OCI-LY7 (cell line): ENCODE results near the gene NCS1. TPM values are rescaled to one million over a fixed set of nuclear protein-coding genes. Genes with fewer than 3 reads are reported as not detected.

Source experiments
- BruUV-seq: library from RNA; stranded (reverse); fragments of 400-500 nt; replicated peaks from 2 replicates; lab custom pipeline; 2021; lab: Mats Ljungman, UMichigan
- CTCF ChIA-PET: fragments of 300-600 bp; sonication (Branson Sonifier 250); formaldehyde crosslinking; loops from one replicate; lab custom pipeline; 2022; ENCODE audit warnings: antibody characterized with exemption; ENCODE audit not compliant: unreplicated experiment; lab: Charles Lee
- POLR2A ChIA-PET: fragments of 300-600 bp; sonication (Branson Sonifier 250); formaldehyde crosslinking; loops from one replicate; lab custom pipeline; 2022; ENCODE audit warnings: antibody characterized with exemption; lab: Charles Lee
- DNase-seq: peaks from one replicate; pipeline ENCODE4 v3.0.0-alpha.2; 2015; ENCODE audit warnings: low spot score
- H2AFZ ChIP-seq: fragments of 200-600 bp; sonication (generic), shearing (Covaris generic); 2 replicates; pipeline ENCODE4 v1.6.1; 2014; ENCODE audit warnings: mild to moderate bottlenecking, antibody characterized with exemption, low read length, moderate library complexity
- H3K27ac ChIP-seq: fragments of 200-600 bp; sonication (generic); 2 replicates; pipeline ENCODE4 v1.5.1; 2014; ENCODE audit warnings: mixed run types, low read depth, mild to moderate bottlenecking, moderate library complexity, low read length, inconsistent platforms; ENCODE audit not compliant: poor library complexity, severe bottlenecking
- H3K36me3 ChIP-seq: fragments of 200-600 bp; sonication (generic); 2 replicates; pipeline ENCODE4 v1.6.1; 2014; ENCODE audit warnings: mild to moderate bottlenecking, antibody characterized with exemption, low read length, moderate library complexity, mixed read lengths; ENCODE audit not compliant: insufficient read depth
- H3K4me1 ChIP-seq: fragments of 200-600 bp; sonication (generic); 2 replicates; pipeline ENCODE4 v1.5.1; 2014; ENCODE audit warnings: mild to moderate bottlenecking, low read length; ENCODE audit not compliant: insufficient read depth, poor library complexity, severe bottlenecking
- H3K4me2 ChIP-seq: fragments of 200-600 bp; sonication (generic); 2 replicates; pipeline ENCODE4 v1.6.1; 2014; ENCODE audit warnings: mild to moderate bottlenecking, low read length
- H3K4me3 ChIP-seq: fragments of 200-600 bp; sonication (generic); 2 replicates; pipeline ENCODE4 v1.5.1; 2014; ENCODE audit warnings: mild to moderate bottlenecking, low read depth, low read length; ENCODE audit not compliant: poor library complexity, severe bottlenecking
- H3K79me2 ChIP-seq: fragments of 200-600 bp; sonication (generic); 2 replicates; pipeline ENCODE4 v1.6.1; 2016; ENCODE audit warnings: low read depth, mild to moderate bottlenecking, low read length, moderate library complexity, mixed read lengths; ENCODE audit not compliant: insufficient read depth
- H3K9me2 ChIP-seq: fragments of 200-600 bp; sonication (generic); 2 replicates; pipeline ENCODE4 v1.6.1; 2016; ENCODE audit warnings: mild to moderate bottlenecking, low read length, mixed read lengths; ENCODE audit not compliant: insufficient read depth
- H3K9me3 ChIP-seq: fragments of 200-600 bp; sonication (generic); 2 replicates; pipeline ENCODE4 v1.6.1; 2014; ENCODE audit warnings: mild to moderate bottlenecking, mixed run types, low read length, mixed read lengths
- H4K20me1 ChIP-seq: fragments of 200-600 bp; sonication (generic); 2 replicates; pipeline ENCODE4 v1.6.1; 2014; ENCODE audit warnings: mild to moderate bottlenecking, antibody characterized with exemption, low read length, moderate library complexity, mixed read lengths; ENCODE audit not compliant: insufficient read depth
- EZH2phosphoT487 ChIP-seq: fragments of 200-600 bp; sonication (generic); IDR thresholded peaks from 2 replicates; pipeline ENCODE4 v1.6.1; 2018; ENCODE audit warnings: low read depth, borderline replicate concordance, mild to moderate bottlenecking, mixed run types, antibody characterized with exemption, low read length, moderate library complexity, mixed read lengths
- intact Hi-C: fragments of 100-400 bp; cut with micrococcal nuclease; formaldehyde crosslinking; loops from one replicate; pipeline ENCODE4 v1.10.0; 2022; ENCODE audit not compliant: unreplicated experiment
- total RNA-seq, 2 experiments: library from RNA; depleted of rRNA in 1 of 2; stranded (reverse); fragments of >200 nt in 1 of 2; shearing (Covaris generic) in 1 of 2; gene quantifications; 2 replicates each; pipeline ENCODE4 v1.2.3, GENCODE V29; 2014 to 2022
- TF ChIP-seq, protein P1 (sequence below): fragments of 200-600 bp; sonication (generic); conservative IDR thresholded peaks from 2 replicates; pipeline ENCODE4 v1.5.1; 2014; ENCODE audit warnings: mild to moderate bottlenecking, antibody characterized with exemption, low read length, moderate library complexity, mixed read lengths

The NCS1 gene
- total RNA-seq, 2 experiments from 2014 or later: not detected

DNA sequence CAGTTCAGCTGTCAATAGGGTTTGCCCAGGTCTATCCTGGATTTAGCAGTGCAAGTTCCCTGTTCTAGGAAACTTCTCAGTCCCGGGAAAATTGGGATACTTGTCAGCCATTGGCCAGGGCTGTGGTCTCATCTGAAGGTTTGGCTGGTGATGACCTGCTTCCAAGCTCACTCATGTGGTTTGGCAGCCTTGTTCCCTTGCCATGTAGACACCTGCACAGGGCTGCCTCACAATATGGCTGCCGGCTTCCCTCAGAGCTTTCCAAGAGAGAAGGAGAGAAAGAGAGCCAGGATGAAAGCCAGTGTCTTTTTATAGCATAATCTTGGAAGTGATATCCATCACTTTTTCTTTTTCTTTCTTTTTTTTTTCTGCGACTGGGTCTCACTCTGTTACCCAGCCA lies 55.6 kb downstream of the NCS1 start:
- Histone ChIP-seq H3K4me1 (no peaks in the 10 kb centered on the region), H3K36me3 (no peaks in the 10 kb centered on the region), H2AFZ (no peak overlapping the region), H3K79me2 (no peaks in the 10 kb centered on the region), H3K27ac (no peak overlapping the region), H3K9me3 (0 out of 2 replicates have a peak, but pooled peaks cover 6% of the 10 kb centered on the region), H3K4me2 (no peak overlapping the region), H3K4me3 (no peak overlapping the region), H3K9me2 (no peaks in the 10 kb centered on the region), H4K20me1 (no peaks in the 10 kb centered on the region)
- intact Hi-C loops: no loop called here
- ChIA-PET CTCF (no interaction called here), POLR2A (no interaction called here)
- no peak for TF ChIP-seq EZH2phosphoT487
- TF ChIP-seq, protein P1, sequence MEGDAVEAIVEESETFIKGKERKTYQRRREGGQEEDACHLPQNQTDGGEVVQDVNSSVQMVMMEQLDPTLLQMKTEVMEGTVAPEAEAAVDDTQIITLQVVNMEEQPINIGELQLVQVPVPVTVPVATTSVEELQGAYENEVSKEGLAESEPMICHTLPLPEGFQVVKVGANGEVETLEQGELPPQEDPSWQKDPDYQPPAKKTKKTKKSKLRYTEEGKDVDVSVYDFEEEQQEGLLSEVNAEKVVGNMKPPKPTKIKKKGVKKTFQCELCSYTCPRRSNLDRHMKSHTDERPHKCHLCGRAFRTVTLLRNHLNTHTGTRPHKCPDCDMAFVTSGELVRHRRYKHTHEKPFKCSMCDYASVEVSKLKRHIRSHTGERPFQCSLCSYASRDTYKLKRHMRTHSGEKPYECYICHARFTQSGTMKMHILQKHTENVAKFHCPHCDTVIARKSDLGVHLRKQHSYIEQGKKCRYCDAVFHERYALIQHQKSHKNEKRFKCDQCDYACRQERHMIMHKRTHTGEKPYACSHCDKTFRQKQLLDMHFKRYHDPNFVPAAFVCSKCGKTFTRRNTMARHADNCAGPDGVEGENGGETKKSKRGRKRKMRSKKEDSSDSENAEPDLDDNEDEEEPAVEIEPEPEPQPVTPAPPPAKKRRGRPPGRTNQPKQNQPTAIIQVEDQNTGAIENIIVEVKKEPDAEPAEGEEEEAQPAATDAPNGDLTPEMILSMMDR: no peak
- no peak for DNase-seq
- no TSS peak for BruUV-seq

DNA sequence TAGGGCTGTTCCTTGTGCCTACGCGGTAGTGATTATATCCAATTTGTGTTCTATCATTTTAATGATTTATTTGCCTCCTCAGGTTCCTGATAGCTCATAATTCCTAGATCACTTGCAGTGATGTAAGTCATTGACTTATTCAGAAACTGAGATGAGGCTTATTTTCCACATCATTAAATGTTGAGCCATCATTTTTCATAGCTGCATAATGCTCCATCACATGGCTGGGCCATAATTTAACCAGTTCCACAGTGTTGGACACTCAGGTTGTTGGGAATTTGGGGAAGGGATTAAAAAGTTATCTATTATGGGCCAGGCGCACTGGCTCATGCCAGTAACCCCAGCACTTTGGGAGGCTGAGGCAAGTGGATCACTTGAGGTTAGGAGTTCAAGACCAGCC lies 57.6 kb downstream of the NCS1 start:
- intact Hi-C loops: no loop called here
- Histone ChIP-seq H3K4me2 (no peak overlapping the region), H4K20me1 (no peaks in the 10 kb centered on the region), H3K9me3 (0 out of 2 replicates have a peak, but pooled peaks cover 6% of the 10 kb centered on the region), H3K4me1 (no peaks in the 10 kb centered on the region), H2AFZ (no peak overlapping the region), H3K79me2 (no peaks in the 10 kb centered on the region), H3K27ac (no peak overlapping the region), H3K9me2 (no peaks in the 10 kb centered on the region), H3K4me3 (no peak overlapping the region), H3K36me3 (no peaks in the 10 kb centered on the region)
- TF ChIP-seq EZH2phosphoT487: no peak
- TF ChIP-seq, protein P1: no peak
- BruUV-seq: no TSS peak
- ChIA-PET POLR2A (interaction anchor here (0.6 kb wide), 2 partner anchors 9 to 105 kb away, joined by 4 to 6 read pairs; no protein-coding TSS in a partner anchor), CTCF (no interaction called here)
- DNase-seq: no peak

DNA sequence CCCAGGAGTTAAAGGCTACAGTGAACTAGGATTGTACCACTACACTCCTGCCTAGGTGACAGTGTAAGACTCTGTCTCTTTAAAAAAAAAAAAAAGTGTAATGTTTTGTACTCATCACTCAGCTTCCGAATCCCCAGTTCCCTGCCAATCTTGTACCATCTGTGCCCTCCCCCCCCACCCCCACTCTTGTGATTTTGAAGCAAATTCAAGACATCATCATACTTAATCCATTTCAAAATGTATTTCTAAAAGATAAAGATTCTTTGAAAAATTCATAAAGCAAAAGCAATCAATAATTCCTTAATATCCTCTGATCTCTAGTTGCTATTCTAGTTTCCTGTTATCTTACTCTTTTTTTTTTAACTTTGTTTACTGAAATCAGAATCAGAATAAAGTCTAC lies 58.4 kb downstream of the NCS1 start:
- ChIA-PET CTCF (no interaction called here), POLR2A (interaction anchor here (0.7 kb wide), 2 partner anchors 27 to 105 kb away, joined by 3 to 4 read pairs; no protein-coding TSS in a partner anchor)
- Histone ChIP-seq H3K9me3 (0 out of 2 replicates have a peak, but pooled peaks cover 6% of the 10 kb centered on the region), H3K36me3 (no peaks in the 10 kb centered on the region), H3K4me1 (no peaks in the 10 kb centered on the region), H3K4me2 (no peak overlapping the region), H4K20me1 (no peaks in the 10 kb centered on the region), H3K27ac (no peak overlapping the region), H3K9me2 (no peaks in the 10 kb centered on the region), H3K79me2 (no peaks in the 10 kb centered on the region), H2AFZ (no peak overlapping the region), H3K4me3 (no peak overlapping the region)
- no peak for DNase-seq
- intact Hi-C loops: no loop called here
- no TSS peak for BruUV-seq
- TF ChIP-seq EZH2phosphoT487: no peak
- TF ChIP-seq, protein P1: no peak
